ENCODE results near the gene ANKRA2. TPM values are rescaled to one million over a fixed set of nuclear protein-coding genes. Genes with fewer than 3 reads are reported as not detected.

Gene ANKRA2
- total and polyA plus RNA-seq, 9 of the 15 experiments (the other 6 are each of a cell fraction or from before 2014, with no cell fraction given) = 7.9 to 28.7 (median 12.8) TPM

DNA sequence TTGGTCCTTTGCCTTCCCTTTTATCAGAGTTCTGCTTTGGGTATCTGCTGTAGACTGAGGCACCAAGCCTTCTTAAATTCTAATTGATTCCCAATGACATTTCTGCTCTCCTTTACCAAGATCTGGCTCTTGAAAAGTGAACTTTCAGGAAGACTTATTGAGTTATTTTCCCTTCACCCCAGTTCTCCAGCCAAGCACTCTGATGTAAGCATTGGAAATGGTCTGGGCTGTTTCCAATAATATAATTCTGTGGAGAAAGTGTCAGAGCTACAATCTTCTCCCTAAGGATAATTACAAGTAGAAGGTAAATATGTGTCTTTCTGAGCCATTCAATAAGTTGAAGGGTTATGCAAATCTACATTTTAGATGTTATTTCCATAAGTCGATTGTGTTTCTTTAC lies 36.4 kb downstream of the ANKRA2 start:
- ChIA-PET POLR2A (interaction anchor here (2.5 kb wide), 1 partner anchor 9 kb away, joined by 6 read pairs; no protein-coding TSS in a partner anchor), CTCF (ENCODE audit: low intra/inter-chr PET ratio) (no interaction called here)
- Histone ChIP-seq H3K9me1 (ENCODE audit: control insufficient read depth, insufficient read depth, low read length) (no peaks in the 10 kb centered on the region), H3K36me3 (ENCODE audit: control insufficient read depth, insufficient read depth, low read length) (no peaks in the 10 kb centered on the region), H3K4me2 (ENCODE audit: insufficient read depth, low read length) (no peak overlapping the region), H3K27me3 (ENCODE audit: control insufficient read depth in 2 of 2, insufficient read depth in 2 of 2, low read length in 2 of 2) (peaks cover 21 to 26% of the 10 kb centered on the region in 2 experiments; a peak in 4 of 5 replicates), H3K27ac (ENCODE audit: extremely low read depth, low read depth, low read length) (no peak overlapping the region), H3K4me3 (no peak overlapping the region), H3K9me3 (replicated peaks; ENCODE audit: control insufficient read depth, insufficient read depth, low read depth, low read length) (no peaks in the 10 kb centered on the region), H2AFZ (ENCODE audit: low read depth, low read length) (no peak overlapping the region), H3K4me1 (replicated peaks in 1 of 2; ENCODE audit: control insufficient read depth in 2 of 2, insufficient read depth in 2 of 2, low read length in 2 of 2) (no peaks in the 10 kb centered on the region), H3K79me2 (ENCODE audit: control insufficient read depth, insufficient read depth, low read length) (no peaks in the 10 kb centered on the region), H3K9ac (ENCODE audit: insufficient read depth in 1 of 2, low read depth in 2 of 2, low read length in 2 of 2) (no peak overlapping the region), H4K20me1 (replicated peaks; ENCODE audit: control insufficient read depth, insufficient read depth, low read length) (no peaks in the 10 kb centered on the region)
- ATAC-seq = no peak
- TF ChIP-seq ZNF431 (CRISPR knock-in tag; IDR thresholded peaks at IDR 0.05) (no peak), DIDO1 (tag; IDR thresholded peaks at IDR 0.05; ENCODE audit: low read depth) (no peak), CBX1 (IDR thresholded peaks at IDR 0.05; ENCODE audit: low read depth) (no peak), ZNF830 (CRISPR knock-in tag; IDR thresholded peaks at IDR 0.05) (no peak), SMARCA4 (IDR thresholded peaks at IDR 0.05) (no peak), HIVEP1 (CRISPR knock-in tag; IDR thresholded peaks at IDR 0.05) (no peak)
- TF ChIP-seq, protein P1, sequence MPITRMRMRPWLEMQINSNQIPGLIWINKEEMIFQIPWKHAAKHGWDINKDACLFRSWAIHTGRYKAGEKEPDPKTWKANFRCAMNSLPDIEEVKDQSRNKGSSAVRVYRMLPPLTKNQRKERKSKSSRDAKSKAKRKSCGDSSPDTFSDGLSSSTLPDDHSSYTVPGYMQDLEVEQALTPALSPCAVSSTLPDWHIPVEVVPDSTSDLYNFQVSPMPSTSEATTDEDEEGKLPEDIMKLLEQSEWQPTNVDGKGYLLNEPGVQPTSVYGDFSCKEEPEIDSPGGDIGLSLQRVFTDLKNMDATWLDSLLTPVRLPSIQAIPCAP (CRISPR knock-in tag; IDR thresholded peaks at IDR 0.05; ENCODE audit: borderline replicate concordance) = no peak
- TF ChIP-seq, protein P2, sequence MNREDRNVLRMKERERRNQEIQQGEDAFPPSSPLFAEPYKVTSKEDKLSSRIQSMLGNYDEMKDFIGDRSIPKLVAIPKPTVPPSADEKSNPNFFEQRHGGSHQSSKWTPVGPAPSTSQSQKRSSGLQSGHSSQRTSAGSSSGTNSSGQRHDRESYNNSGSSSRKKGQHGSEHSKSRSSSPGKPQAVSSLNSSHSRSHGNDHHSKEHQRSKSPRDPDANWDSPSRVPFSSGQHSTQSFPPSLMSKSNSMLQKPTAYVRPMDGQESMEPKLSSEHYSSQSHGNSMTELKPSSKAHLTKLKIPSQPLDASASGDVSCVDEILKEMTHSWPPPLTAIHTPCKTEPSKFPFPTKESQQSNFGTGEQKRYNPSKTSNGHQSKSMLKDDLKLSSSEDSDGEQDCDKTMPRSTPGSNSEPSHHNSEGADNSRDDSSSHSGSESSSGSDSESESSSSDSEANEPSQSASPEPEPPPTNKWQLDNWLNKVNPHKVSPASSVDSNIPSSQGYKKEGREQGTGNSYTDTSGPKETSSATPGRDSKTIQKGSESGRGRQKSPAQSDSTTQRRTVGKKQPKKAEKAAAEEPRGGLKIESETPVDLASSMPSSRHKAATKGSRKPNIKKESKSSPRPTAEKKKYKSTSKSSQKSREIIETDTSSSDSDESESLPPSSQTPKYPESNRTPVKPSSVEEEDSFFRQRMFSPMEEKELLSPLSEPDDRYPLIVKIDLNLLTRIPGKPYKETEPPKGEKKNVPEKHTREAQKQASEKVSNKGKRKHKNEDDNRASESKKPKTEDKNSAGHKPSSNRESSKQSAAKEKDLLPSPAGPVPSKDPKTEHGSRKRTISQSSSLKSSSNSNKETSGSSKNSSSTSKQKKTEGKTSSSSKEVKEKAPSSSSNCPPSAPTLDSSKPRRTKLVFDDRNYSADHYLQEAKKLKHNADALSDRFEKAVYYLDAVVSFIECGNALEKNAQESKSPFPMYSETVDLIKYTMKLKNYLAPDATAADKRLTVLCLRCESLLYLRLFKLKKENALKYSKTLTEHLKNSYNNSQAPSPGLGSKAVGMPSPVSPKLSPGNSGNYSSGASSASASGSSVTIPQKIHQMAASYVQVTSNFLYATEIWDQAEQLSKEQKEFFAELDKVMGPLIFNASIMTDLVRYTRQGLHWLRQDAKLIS (CRISPR knock-in tag; IDR thresholded peaks at IDR 0.05) = no peak
- in situ Hi-C loops (cut with MboI) = no loop called here
- FAIRE-seq = no peak
- DNase-seq (ENCODE audit: extremely low read depth in 1 of 4, low spot score in 3 of 4) = no peak
- 4% methylated on average over 1 of the region's 1 CpG for WGBS (ENCODE audit: insufficient coverage, low coverage, missing lambda C conversion rate)
- intact Hi-C loops (cut with micrococcal nuclease) = no loop called here
- no TSS peak for BruUV-seq (replicated peaks)
